Measurements from ENCODE around the gene COL23A1.
"Not testable (repeated sequence)": the region's sequence is repeated elsewhere in the genome, so short reads cannot be mapped to it uniquely, and the experiment has no call there.

Gene COL23A1

DNA sequence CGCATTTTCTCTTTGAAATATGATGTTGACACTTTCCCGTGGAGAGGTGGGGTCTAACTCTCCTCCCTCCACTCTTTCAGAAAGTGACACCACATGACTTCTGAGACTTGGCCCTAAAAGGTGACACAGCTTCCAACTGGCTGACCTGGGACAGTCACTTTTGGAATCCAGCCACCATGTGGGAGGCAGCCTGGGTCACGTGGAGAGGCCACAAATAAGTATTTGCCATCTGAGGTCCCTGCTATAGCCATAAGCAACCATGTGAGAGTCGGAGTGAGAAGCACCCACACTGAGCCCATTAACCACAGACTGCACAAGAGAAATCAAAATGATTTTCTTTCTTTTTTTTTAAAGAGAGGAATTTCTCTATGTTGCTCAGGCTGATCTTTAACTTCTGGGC is 353.5 kb downstream of the COL23A1 start:
- no peak overlapping the region for H3K4me3 ChIP-seq (ENCODE audit: low read depth, low read length)

DNA sequence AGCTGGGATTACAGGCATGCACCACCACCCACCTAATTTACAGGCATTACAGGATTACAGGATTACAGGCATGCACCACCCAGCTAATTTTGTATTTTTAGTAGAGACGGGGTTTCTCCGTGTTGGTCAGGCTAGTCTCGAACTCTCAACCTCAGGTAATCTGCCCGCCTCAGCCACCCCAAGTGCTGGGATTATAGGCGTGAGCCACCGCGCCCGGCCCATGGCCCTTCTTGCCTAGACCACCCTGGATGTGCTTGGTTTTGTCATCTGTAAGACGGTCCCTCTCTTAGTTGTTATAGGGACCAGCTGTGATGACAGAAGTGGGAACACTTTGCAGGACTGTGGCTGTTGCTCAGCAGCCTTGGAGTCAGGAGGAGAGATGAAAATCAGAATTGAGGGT is 354.1 kb downstream of the COL23A1 start:
- no peak overlapping the region for H3K4me3 ChIP-seq (ENCODE audit: low read depth, low read length)
- no peak for DNase-seq (ENCODE audit: low read depth)

More for the DNA sequence above, 353.5 kb downstream of the COL23A1 start:
- DNase-seq (ENCODE audit: low read depth) = no peak

DNA sequence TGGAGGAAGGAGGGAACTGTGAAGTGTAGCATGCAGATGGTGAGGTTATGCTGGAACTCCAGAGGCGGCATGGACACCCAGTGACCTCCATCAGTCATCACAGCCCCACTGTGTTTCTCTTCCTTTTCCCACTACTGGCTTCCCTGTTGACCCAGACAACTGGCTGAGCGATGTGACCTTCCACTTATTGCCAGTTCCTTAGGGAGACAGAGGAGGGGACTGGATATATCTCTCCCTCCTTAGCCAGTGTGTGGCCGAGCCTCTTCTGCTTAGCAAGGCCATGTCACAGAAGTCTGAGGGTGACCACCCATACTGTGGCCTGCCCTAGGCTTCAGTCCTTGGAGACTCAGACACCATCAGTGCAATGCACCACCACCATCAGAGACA is 354.6 kb downstream of the COL23A1 start:
- DNase-seq (ENCODE audit: low read depth) = no peak
- no peak overlapping the region for H3K4me3 ChIP-seq (ENCODE audit: low read depth, low read length)

DNA sequence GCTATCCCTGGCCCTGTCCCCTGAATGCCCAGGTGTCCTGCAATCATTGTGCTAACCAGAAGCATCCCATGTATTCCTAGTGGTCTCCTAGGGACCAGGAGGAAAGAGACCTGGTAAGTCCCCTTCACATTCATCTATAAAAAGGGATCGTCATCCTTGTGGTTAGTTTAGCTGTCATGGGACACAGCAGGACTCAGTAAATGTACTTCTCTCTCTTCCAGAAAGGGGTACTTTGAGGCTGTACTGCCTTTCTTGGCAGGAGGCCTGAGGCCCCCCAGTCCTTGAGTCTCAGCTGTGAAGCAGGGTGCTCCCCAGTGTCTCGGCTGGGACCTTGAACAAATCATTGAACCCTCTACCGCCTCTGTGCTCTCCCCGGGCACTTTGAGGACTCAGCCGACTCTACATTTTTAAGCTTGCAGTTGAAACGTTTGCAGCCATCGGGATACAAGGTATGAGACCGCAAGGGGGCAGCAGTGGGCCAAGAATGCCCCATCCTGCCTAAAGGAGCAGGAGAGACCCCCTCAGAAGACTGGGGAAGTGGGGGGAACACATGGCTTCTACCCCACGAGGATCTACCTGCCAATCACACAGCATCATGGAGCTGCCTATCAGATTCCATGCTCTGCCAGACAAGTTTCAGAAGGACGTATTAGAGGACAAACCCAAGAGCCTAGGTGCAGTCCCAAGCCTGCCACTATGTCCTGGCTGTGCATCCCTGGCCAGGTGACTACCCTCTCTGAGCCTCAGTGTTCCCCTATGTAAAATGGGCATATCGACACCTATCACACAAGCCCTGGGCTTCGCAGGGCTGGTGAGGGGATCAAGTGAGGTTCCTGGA is 355.2 kb downstream of the COL23A1 start:
- peak; percentile 14 for DNase-seq (ENCODE audit: low read depth)
- no peak overlapping the region for H3K4me3 ChIP-seq (ENCODE audit: low read depth, low read length)

DNA sequence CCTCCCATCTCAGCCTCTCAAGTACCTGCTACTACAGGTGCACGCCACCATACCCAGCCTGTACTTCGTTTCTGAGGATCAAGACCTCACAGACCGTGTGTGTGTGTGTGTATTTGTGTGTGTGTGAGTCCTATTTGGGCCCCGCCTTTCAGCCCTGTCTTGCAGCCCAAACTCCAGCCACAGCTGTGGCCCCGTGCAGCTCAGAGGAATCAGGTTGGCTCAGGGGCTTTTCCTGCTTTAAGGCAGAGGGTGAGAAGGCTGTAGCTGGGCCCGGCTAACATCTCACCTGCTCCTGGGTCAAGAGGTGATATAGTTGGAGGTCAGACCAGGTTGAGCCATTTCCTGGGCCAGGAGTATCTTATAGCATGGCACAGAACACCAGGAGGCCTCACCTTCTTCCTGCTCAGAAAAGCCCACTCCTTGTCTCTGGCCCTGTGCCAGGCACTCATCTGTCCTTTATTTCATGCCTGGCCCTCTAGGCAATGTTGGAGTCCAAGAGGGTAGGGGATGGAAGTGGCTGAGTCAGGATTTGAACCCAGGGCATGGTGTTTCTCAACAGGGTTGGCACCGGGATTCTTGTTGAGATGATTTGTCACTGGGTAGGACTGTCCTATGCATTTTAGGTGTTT is 356.0 kb downstream of the COL23A1 start:
- H3K4me3 ChIP-seq (ENCODE audit: low read depth, low read length) = no peak overlapping the region
- DNase-seq (ENCODE audit: low read depth) = no peak

DNA sequence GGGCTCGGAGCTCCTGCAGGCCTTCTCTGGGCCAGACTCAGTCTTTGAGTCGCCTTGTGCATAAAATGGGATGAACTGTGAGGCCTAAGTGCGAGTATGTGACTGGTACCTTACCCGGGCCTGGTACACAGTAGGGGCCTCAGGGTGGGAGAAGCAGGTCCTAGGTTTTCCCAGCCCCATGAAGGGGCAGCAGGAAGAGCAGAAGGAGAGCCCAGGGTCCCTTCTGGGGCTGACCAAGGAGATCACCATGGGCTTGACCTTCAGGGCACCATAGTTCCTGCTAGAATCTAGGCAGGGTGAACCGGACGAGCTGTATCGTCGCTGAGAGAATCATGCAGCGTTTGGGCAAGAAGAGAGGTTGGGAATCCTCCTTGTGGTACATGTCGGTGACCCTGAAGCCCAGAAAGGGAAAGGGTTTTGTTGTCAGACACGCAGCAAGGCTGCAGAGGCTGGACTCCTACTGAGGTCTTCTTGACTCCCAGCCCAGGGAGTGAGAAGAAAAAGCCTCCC is 357.2 kb downstream of the COL23A1 start:
- no peak for DNase-seq (ENCODE audit: low read depth)
- peak overlapping the region; percentile 87 for H3K4me3 ChIP-seq (ENCODE audit: low read depth, low read length)

DNA sequence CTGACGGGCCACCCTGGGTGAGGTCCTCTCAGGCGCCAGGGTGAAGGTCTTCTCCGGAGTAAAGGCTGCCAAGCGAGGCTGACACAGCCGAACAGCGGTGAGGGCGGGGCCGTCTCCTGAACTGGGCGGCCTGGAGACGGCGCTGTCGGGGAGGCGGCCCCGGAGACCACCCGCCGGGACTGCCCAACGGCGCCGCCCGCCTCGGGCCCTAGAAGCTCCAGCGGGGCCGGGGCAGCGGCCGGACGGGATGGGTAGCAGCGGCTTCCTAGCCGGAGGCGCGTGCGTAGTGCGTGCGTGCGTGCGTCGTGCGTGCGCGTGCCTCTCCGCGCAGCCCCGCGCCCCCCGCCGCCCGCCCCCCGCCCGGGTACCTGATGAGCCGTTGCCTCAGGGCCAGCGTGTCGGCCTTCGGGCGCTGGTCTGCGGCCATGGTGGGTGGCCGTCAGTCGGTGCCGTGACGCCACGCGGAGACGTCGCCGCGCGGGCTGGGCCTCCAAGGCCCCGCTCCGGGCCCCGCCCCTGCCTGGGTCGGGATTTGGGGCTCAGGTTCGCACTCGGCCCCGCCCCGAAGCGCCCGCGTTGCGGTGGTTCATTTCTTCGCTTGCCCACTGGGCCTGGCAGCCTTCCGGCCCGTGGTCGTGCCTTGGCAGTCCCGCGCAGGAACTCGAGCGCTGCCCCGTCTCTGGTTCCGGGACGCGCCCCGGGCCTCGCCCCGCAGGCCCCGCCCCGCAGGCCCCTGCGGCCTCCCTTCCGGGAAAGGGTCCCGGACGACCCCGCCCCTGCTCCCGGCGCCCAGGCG is 357.9 kb downstream of the COL23A1 start, which contains the start of gene PHYKPL:
Gene PHYKPL (minus strand): TSS at position 679 of the 796 bp plus-strand sequence. CDS start 252 bp downstream, at position 427.
- H3K4me3 ChIP-seq (ENCODE audit: low read depth, low read length) = peak within 1 kb of the TSS; percentile 87

DNA sequence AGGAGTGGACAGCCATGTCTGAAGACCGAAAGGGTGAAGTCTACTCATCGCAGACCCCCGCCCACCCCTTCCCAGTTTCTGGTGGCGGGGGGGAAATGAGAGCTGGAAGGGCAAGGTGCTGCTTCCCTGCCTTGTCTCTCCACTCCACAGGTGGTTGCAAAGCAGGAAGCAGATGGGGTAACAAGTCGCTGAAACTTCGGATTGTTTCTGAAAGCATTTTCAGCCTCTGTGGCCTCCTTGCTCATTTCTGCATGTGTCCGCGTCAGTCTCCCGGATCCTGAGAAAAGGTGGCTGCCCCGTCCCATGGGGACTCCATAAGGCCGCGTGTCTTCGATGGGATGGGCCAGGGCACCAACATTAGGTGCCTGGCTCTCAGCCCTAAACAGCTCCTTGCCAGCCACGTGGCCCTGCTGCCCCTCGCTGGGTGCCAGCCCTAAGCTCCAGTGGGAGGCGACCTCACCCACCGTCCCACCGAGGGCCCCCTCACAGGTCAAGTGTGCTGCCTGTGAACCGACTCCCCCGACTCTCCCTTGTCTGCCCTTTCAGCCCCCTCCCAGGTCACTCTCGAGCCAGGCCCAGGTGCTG is 358.6 kb downstream of the COL23A1 start:
- peak overlapping the region; percentile 87 for H3K4me3 ChIP-seq (ENCODE audit: low read depth, low read length)

More for the DNA sequence above, 357.9 kb downstream of the COL23A1 start, which contains the start of gene PHYKPL:
- DNase-seq (ENCODE audit: low read depth) = peak; percentile 23

DNA sequence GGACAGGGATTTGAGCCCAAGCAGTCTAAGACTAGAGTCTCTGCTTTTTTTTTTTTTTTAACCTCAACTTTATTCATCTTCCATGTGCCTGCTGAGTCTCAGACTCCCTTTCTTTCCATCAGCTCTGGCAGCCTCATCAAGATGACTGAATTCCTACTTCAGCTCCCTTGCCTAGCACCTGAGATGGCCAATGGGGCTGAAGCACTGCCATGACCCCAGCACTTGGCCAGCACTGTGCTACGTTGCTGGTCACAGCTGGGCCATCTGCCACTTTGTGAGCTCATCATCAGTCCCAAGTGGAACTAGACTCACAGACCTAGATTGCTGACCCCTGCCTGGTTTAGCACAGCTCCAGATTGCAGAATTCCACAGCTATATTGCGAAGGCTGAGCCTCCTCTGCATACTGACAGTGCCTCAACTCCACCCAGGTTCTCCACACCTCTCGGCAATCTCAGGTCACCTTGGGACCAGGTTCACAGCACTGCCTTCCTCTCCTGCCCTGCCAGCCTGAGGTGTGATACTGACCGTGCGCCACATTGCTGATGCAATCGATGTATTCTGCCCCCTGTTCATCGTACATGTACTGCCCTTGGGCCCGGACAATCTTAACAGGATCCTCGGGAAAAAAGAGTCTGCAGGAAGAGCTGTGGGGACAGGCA is 359.2 kb downstream of the COL23A1 start:
- peak overlapping the region; percentile 87 for H3K4me3 ChIP-seq (ENCODE audit: low read depth, low read length)
- DNase-seq (ENCODE audit: low read depth) = peak; percentile 31

More for the DNA sequence above, 358.6 kb downstream of the COL23A1 start:
- DNase-seq (ENCODE audit: low read depth) = no peak

DNA sequence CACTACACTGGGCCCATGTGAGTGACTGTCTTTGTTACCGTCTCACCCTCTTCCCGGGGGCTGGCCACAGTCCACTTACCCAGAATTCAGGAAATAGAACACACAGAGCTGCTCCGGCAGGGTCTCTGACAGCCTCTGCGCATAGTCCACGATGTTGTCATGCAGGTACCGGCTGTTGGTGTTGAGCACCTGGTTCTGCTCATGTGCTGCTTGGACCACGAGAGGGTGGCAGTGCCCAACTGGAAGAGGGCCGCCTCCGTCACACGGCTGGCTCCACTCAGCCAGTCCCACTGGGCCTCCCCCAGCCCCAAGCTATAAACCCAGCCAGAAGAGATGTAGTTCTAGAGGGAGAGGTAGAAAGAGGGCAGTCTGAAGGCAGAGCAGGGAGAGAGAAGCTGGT is 360.3 kb downstream of the COL23A1 start:
- H3K4me3 ChIP-seq (ENCODE audit: low read depth, low read length) = no peak overlapping the region
- DNase-seq (ENCODE audit: low read depth) = no peak

DNA sequence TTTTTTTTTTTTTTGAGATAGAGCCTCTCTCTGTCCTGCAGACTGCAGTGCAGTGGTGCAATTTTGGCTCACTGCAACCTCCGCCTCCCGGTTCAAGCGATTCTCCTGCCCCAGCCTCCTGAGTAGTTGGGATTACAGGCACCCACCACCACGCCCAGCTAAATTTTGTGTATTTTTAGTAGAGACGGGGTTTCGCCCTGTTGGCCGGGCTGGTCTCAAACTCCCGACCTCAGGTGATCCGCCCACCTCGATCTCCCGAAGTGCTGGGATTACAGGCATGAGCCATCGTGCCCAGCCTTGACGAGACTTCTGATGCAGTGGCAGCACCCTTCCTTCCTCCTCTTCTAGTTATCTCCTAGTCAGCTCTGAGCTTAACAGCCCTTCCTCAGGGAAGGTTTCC is 361.1 kb downstream of the COL23A1 start:
- DNase-seq (ENCODE audit: low read depth); H3K4me3 ChIP-seq (ENCODE audit: low read depth, low read length): not testable (repeated sequence)

DNA sequence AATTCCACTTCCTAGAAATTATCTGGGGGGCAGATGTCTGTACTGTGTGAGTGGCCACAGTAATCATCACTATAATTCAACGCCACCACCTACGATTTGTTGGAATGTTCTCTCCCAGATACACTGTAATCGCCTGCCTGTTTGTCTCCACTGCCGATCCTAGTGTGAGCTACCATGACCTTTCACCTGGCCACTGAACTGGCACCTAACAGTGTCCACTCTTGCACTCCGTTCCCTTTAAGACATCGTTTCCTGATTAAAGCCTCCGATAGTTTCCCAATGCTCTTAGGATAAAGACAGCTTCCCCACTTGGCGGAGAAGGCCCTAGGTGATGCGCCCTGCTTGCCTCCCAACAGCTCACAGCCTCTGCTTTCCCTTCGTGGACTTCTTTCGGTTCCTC is 361.6 kb downstream of the COL23A1 start:
- no peak for DNase-seq (ENCODE audit: low read depth)
- no peak overlapping the region for H3K4me3 ChIP-seq (ENCODE audit: low read depth, low read length)

DNA sequence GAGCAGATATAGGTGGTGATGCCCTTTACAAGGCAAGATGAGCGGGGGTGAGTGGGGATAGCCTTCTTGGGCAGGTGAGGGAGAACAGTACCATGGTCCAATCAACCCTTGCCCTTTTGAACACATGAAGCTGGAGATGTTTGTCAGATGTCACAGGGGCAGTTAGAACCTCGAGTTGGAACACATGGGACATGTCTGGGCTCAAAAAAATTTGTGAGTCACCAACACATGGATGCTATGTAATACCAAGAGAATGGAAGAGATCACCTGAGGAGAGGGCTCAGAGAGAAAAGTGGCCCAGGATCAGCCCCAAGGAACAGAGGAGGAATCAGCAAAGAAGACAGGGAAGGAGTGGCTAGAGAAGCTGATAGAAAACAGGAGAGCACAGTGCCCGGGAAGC is 362.3 kb downstream of the COL23A1 start:
- no peak for DNase-seq (ENCODE audit: low read depth)
- no peak overlapping the region for H3K4me3 ChIP-seq (ENCODE audit: low read depth, low read length)

DNA sequence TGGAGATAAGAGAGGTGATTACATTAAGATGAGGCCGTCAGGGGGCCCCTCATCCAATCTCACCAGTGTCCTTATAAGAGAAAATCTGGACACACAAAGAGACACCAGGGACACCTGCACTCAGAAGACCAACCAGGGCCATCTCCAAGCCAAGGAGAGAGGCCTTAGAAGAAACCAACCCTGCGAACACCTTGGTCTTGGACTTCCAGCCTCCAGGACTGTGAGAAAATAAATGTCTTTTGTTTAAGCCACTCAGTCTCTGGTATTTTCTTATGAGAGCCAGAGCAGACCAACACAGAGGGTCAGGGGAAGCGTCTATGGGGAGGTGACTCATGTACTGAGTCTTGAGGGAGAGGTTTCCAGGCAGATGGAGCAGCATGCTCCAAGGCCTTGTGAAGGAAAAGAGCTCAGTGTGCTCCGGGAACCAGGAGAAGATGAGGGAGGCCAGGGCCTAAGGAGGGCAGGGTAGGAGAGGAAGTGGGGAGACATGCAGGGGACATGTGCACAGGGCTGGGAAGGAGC is 363.0 kb downstream of the COL23A1 start:
- DNase-seq (ENCODE audit: low read depth) = no peak
- no peak overlapping the region for H3K4me3 ChIP-seq (ENCODE audit: low read depth, low read length)

DNA sequence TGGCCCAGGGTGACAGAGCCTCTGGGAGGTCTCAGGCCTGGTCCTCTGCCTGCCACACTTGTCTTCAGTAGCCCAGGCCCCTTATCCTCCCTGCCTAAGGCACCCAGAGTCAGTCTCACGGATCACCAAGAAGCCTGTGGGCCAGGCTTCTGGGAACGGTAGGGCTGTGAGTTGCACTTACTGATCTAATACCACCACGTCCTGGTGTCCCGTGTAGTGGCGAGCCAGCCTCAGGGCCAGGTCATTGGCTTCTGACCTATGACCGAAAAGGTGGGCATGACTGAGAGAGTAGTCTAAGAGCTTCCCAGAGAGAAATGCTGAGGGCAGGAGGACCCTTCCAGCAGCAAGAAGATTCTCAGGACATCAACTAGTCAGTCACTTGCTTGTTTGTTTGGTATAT is 365.0 kb downstream of the COL23A1 start:
- no peak overlapping the region for H3K4me3 ChIP-seq (ENCODE audit: low read depth, low read length)
- no peak for DNase-seq (ENCODE audit: low read depth)

DNA sequence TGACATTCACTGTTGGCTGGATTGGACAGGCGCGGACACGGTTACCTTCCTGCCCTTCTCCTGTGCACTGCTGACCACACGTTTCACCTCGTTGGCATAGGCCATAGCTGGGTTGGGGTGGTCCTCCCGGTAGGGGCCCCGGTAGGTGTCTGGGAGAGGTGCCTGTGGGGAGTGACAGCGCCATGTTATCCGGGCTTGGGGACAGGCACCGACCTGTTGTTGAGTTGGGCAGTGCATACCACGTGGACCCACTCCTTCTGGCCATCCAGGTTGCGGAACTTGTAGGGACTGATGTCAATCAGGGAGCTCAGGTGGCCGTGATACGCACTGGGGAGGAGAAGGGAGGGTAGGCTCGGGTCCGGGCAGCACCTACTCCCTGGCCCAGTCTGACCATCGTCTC is 365.8 kb downstream of the COL23A1 start:
- no peak for DNase-seq (ENCODE audit: low read depth)

DNA sequence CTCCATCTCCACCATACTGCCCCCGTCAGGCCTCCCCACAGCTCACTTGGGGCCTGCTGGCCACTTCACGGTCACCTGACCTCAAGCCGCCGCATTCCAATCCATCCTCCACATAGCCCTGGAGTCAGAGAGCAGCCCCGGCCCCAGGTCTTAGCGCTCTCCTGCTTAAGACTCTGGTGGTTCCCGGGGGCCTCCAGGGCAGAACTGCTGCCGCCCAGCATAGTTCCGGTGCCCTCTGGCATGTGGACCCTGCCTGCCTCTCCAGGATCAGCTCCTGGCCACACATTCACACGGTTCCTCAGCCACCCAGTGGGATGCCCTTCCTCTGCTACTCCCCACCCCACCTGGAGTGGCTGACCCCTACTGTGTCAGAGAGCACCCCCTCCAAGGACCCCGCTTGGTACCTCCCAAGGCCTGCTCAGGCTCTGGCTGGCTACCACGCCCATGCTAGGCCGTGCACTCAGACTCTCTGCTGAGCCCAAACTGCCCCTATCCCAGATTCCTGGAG is 366.3 kb downstream of the COL23A1 start:
- DNase-seq (ENCODE audit: low read depth) = no peak
- no peak overlapping the region for H3K4me3 ChIP-seq (ENCODE audit: low read depth, low read length)

More for the DNA sequence above, 365.8 kb downstream of the COL23A1 start:
- H3K4me3 ChIP-seq (ENCODE audit: low read depth, low read length) = no peak overlapping the region

DNA sequence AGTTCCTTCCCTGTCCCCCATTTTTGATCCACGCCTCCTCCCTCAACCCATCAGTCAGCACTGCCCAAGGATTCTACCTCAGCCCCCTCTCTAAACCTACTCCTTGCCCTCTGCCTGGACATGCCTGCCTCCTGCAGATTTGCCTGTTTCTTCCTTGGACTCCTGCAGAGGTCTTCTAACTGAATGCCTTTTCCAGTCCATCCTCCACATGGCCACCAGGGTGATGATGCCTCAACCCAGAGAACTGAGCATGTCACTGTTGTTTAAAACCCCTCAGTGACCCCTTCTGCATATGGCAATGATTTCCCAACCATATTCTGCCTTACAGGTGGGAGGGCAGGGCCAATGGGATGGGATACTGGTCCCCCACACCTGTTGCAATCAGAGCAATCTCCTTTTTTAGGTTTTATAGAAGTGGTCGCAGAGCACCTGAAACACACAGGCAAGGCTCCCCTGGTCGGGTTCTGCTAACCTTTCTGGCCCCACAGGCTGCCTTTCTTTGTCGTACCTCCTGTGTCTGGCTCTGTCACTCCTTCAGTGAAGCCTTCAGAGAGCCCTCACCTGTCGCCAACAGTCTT is 366.9 kb downstream of the COL23A1 start:
- DNase-seq (ENCODE audit: low read depth) = no peak
- H3K4me3 ChIP-seq (ENCODE audit: low read depth, low read length) = no peak overlapping the region
